Gastrocnemius medialis (tissue), 4 donors: ENCODE data around the gene HNRNPK.

Experiments
- POLR2A ChIP-seq, 2 donors: fragments of 450-650 bp; IDR thresholded peaks; one replicate each; pipeline ENCODE4 v1.6.1; 2017; ENCODE audit warnings: antibody characterized with exemption in 2 of 2, mild to moderate bottlenecking in 2 of 2, moderate library complexity in 2 of 2
- TF ChIP-seq, protein P1 (sequence below), 5 experiments: fragments of 450-650 bp in 3 of 5; fragments of 200-600 bp in 2 of 5; sonication (generic) in 2 of 5; IDR thresholded peaks in 4 of 5; conservative IDR thresholded peaks in 1 of 5; 1 replicate in 4 of 5; 2 replicates in 1 of 5; pipeline ENCODE4 v1.5.1; 2016 to 2019; ENCODE audit warnings: antibody characterized with exemption in 5 of 5, mild to moderate bottlenecking in 3 of 5, moderate library complexity in 3 of 5

DNA sequence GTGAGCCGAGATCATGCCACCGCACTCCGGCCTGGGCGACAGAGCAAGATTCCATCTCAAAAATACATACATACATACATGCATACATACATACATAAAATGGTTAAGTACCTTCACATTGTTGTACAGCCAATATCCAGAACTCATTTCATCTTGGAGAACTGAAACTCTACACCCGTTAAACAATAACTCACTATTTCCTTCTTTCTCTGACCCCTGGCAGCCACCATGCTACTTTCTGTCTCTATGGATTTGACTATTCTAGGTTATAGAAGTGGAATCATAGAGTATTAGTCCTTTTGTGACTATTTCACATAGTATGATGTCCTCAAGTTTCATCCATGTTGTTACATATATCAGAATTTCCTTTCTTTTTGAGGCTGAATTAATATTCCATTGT is 49.1 kb downstream of the HNRNPK start:
- TF ChIP-seq, protein P1, sequence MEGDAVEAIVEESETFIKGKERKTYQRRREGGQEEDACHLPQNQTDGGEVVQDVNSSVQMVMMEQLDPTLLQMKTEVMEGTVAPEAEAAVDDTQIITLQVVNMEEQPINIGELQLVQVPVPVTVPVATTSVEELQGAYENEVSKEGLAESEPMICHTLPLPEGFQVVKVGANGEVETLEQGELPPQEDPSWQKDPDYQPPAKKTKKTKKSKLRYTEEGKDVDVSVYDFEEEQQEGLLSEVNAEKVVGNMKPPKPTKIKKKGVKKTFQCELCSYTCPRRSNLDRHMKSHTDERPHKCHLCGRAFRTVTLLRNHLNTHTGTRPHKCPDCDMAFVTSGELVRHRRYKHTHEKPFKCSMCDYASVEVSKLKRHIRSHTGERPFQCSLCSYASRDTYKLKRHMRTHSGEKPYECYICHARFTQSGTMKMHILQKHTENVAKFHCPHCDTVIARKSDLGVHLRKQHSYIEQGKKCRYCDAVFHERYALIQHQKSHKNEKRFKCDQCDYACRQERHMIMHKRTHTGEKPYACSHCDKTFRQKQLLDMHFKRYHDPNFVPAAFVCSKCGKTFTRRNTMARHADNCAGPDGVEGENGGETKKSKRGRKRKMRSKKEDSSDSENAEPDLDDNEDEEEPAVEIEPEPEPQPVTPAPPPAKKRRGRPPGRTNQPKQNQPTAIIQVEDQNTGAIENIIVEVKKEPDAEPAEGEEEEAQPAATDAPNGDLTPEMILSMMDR (IDR thresholded peaks at IDR 0.05 in 4 of 5, conservative IDR thresholded peaks at IDR 0.05 in 1 of 5): no peak
- no peak for TF ChIP-seq POLR2A (IDR thresholded peaks at IDR 0.05)
